Left lung (tissue), 14 donors: Measurements from ENCODE around the gene MRPL40. TPM values are rescaled to one million over a fixed set of nuclear protein-coding genes. Genes with fewer than 3 reads are reported as not detected.

Source experiments
- ATAC-seq: fragments of 200-7000 bp; cut with Tn5 transposase; one replicate; pipeline ENCODE4 v1.9.1; 2020; ENCODE audit warnings: moderate library complexity
- DNase-seq, 4 donors: peaks; one replicate each; pipeline ENCODE4 v3.0.0-alpha.2; 2013 to 2020
- H3K27ac ChIP-seq, 2 donors: fragments of 200-600 bp; sonication (generic) in 1 of 2; one replicate each; pipeline versions ENCODE4 v1.5.0 to v1.8.0; 2020 to 2021
- H3K27me3 ChIP-seq, 2 donors: fragments of 200-600 bp; sonication (generic) in 1 of 2; one replicate each; pipeline versions ENCODE4 v1.5.0 to v1.8.0; 2020 to 2021
- H3K36me3 ChIP-seq, 2 donors: fragments of 200-600 bp; sonication (generic) in 1 of 2; one replicate each; pipeline versions ENCODE4 v1.5.0 to v1.8.0; 2020 to 2021
- H3K4me1 ChIP-seq, 2 donors: fragments of 200-600 bp; one replicate each; pipeline ENCODE4 v1.8.0; 2021
- H3K4me3 ChIP-seq, 2 donors: fragments of 200-600 bp; sonication (generic) in 1 of 2; one replicate each; pipeline versions ENCODE4 v1.5.0 to v1.8.0; 2020 to 2021; ENCODE audit warnings: mild to moderate bottlenecking in 1 of 2
- H3K9me3 ChIP-seq, 2 donors: fragments of 200-600 bp; sonication (generic) in 1 of 2; one replicate each; pipeline versions ENCODE4 v1.5.0 to v1.8.0; 2020 to 2021
- intact Hi-C, 2 donors: fragments of 100-400 bp; cut with DNase I; formaldehyde crosslinking; loops; one replicate each; pipeline versions ENCODE4 v1.11.2 to v1.14.2; 2022
- long read RNA-seq, 12 donors: library from polyadenylated mRNA in 2 of 12; unstranded in 2 of 12; transcript quantifications; one replicate each; pipeline ENCODE4 v2.0.0 and lab custom pipeline, GENCODE V29; 2019 to 2026
- polyA plus RNA-seq, 6 donors: library from polyadenylated mRNA; unstranded; fragments of 120-200 nt; gene quantifications; one replicate each; pipeline ENCODE4 v1.2.1, GENCODE V29; 2013; ENCODE audit not compliant: insufficient read length in 6 of 6
- total RNA-seq, 2 donors: library from RNA; stranded (reverse); fragmentation: NEBNext Ultra II Directional; extraction: Animal tissue kit (Norgen Biotek cat#: 25700); gene quantifications; one replicate each; pipeline ENCODE4 v1.2.1, GENCODE V29; 2021
- TF ChIP-seq, protein P1 (sequence below), 2 donors: fragments of 200-600 bp; sonication (generic) in 1 of 2; IDR thresholded peaks; one replicate each; pipeline versions ENCODE4 v1.5.0 to v1.8.0; 2021; ENCODE audit warnings: antibody characterized with exemption in 2 of 2
- donor health status: DM: no; HTN: yes; CAD: no.
- donor health status: DM: no; HTN: no; CAD: no.

Gene MRPL40
- total RNA-seq (10 to 100 TPM; 21.9 to 24.9 TPM), polyA plus RNA-seq (10 to 100 TPM; 37.1 to 42.6 (median 40.0) TPM)
- long read RNA-seq, donor 1, transcript MRPL40-201 (4 exons, 1,387 nt) = major isoform, 58 of 61 reads
- long read RNA-seq, donor 1, partial matches to known transcripts = 0 of 61 reads
- long read RNA-seq, donor 1, other reads (novel, unspliced or antisense) = 0 of 61 reads
- long read RNA-seq, donor 2, transcript MRPL40-202 (4 exons, 954 nt) = minor isoform, 5 of 53 reads
- long read RNA-seq, donor 2, transcript MRPL40-201 (4 exons, 1,387 nt) = major isoform, 45 of 53 reads
- long read RNA-seq, donor 2, partial matches to known transcripts = 0 of 53 reads
- long read RNA-seq, donor 2, other reads (novel, unspliced or antisense) = 0 of 53 reads
- long read RNA-seq, donor 3, transcript MRPL40-201 (4 exons, 1,387 nt) = major isoform, 38 of 39 reads
- long read RNA-seq, donor 3, partial matches to known transcripts = 0 of 39 reads
- long read RNA-seq, donor 3, other reads (novel, unspliced or antisense) = 0 of 39 reads
- long read RNA-seq, donor 4, transcript MRPL40-201 (4 exons, 1,387 nt) = major isoform, 48 of 55 reads
- long read RNA-seq, donor 4, partial matches to known transcripts = 1 of 55 reads
- long read RNA-seq, donor 4, other reads (novel, unspliced or antisense) = 2 of 55 reads
- long read RNA-seq, donor 5, transcript MRPL40-201 (4 exons, 1,387 nt) = major isoform, 38 of 50 reads
- long read RNA-seq, donor 5, partial matches to known transcripts = 7 of 50 reads
- long read RNA-seq, donor 5, other reads (novel, unspliced or antisense) = 0 of 50 reads
- long read RNA-seq, donor 6, transcript MRPL40-201 (4 exons, 1,387 nt) = major isoform, 59 of 67 reads
- long read RNA-seq, donor 6, transcript MRPL40-203 (3 exons, 942 nt) = minor isoform, 5 of 67 reads
- long read RNA-seq, donor 6, partial matches to known transcripts = 0 of 67 reads
- long read RNA-seq, donor 6, other reads (novel, unspliced or antisense) = 0 of 67 reads
- long read RNA-seq, donor 7, transcript MRPL40-201 (4 exons, 1,387 nt) = major isoform, 24 of 88 reads
- long read RNA-seq, donor 7, partial matches to known transcripts = 19 of 88 reads
- long read RNA-seq, donor 7, other reads (novel, unspliced or antisense) = 44 of 88 reads
- long read RNA-seq, donor 8, transcript MRPL40-201 (4 exons, 1,387 nt) = major isoform, 28 of 32 reads
- long read RNA-seq, donor 8, partial matches to known transcripts = 0 of 32 reads
- long read RNA-seq, donor 8, other reads (novel, unspliced or antisense) = 0 of 32 reads
- long read RNA-seq, donor 9 = 0 reads
- long read RNA-seq, donor 10, transcript MRPL40-201 (4 exons, 1,387 nt) = major isoform, 74 of 80 reads
- long read RNA-seq, donor 10, partial matches to known transcripts = 0 of 80 reads
- long read RNA-seq, donor 10, other reads (novel, unspliced or antisense) = 5 of 80 reads
- long read RNA-seq, donor 11, transcript MRPL40-201 (4 exons, 1,387 nt) = major isoform, 33 of 42 reads
- long read RNA-seq, donor 11, partial matches to known transcripts = 5 of 42 reads
- long read RNA-seq, donor 11, other reads (novel, unspliced or antisense) = 0 of 42 reads
- long read RNA-seq, donor 12, transcript MRPL40-201 (4 exons, 1,387 nt) = major isoform, 30 of 35 reads
- long read RNA-seq, donor 12, partial matches to known transcripts = 0 of 35 reads
- long read RNA-seq, donor 12, other reads (novel, unspliced or antisense) = 0 of 35 reads

DNA sequence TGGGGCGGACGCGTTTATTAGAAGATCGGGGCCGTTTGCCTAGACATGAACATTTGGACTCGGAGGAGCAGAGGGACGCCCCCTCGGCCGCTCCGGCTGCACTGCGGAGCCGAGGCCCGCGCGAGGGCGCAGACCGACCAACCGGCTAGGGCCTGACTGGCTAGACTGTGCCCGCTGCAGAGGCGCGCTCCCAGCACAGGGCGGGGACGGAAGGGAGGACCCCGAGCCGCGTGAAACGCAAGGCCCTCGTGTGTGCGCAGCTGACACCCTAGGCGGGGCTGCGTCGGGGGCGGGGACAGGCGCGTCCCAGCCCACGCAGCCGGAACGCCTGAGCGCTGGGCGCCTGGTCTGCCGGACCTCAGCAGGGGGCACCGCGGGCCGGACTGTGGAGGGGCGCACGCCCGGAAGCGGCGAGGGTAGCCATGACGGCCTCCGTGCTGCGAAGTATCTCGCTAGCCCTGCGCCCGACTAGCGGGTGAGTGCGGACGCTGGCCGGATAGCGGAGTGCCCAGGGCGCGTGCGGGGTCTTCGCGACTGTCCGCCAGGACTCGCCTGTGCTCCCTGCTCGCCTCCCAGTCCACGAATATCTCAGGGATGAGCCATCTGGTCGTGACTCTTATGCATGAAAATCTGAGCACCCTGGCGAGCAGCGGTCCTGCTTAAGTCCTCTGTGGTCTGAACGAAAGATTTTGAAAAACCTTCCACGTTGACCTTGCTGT lies at the start of gene MRPL40:
TSS of gene MRPL40 (plus strand) at position 413 of the 719 bp plus-strand sequence. CDS start at position 423, 10 bp downstream.
- TF ChIP-seq, protein P1, sequence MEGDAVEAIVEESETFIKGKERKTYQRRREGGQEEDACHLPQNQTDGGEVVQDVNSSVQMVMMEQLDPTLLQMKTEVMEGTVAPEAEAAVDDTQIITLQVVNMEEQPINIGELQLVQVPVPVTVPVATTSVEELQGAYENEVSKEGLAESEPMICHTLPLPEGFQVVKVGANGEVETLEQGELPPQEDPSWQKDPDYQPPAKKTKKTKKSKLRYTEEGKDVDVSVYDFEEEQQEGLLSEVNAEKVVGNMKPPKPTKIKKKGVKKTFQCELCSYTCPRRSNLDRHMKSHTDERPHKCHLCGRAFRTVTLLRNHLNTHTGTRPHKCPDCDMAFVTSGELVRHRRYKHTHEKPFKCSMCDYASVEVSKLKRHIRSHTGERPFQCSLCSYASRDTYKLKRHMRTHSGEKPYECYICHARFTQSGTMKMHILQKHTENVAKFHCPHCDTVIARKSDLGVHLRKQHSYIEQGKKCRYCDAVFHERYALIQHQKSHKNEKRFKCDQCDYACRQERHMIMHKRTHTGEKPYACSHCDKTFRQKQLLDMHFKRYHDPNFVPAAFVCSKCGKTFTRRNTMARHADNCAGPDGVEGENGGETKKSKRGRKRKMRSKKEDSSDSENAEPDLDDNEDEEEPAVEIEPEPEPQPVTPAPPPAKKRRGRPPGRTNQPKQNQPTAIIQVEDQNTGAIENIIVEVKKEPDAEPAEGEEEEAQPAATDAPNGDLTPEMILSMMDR (IDR thresholded peaks at IDR 0.05) = peak in 1 of 2 donors; percentile 13
- H3K36me3 ChIP-seq = peaks cover 0 to 32% of the 10 kb centered on the region in 2 donors
- no peaks in the 10 kb centered on the region for H3K9me3 ChIP-seq
- ATAC-seq = peak; percentile 97
- peaks cover 11 to 46% of the 10 kb centered on the region in 2 donors for H3K4me1 ChIP-seq
- H3K27ac ChIP-seq = peak within 1 kb of the TSS; percentile 96 to 98
- H3K27me3 ChIP-seq = no peaks in the 10 kb centered on the region
- intact Hi-C loops = no loop called here
- DNase-seq = peak; percentile 91 to 98 (median 96)
- peak within 1 kb of the TSS; percentile 87 to 96 for H3K4me3 ChIP-seq

DNA sequence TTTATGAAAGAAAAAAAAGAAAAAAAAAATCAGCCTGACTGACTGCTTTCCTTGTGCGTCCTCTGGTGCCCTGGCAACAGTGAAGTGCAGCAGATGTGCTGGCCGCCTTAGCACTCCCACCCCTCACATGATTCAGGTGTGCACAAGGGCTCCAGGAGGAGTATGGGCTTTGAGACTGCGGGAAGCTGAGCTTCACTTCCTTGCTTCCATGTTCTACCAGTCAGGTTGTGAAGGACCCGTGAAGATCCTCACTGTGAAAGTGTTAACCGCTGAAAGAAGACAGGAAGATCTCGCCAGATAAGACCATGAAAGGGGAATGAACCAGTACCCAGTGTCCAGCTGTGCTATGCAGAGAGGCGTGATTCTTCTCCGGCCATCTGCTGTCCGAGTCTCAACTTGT lies 49.1 kb upstream of the MRPL40 start:
- Histone ChIP-seq H3K27me3 (no peaks in the 10 kb centered on the region), H3K27ac (no peak overlapping the region), H3K4me1 (no peaks in the 10 kb centered on the region), H3K36me3 (peaks cover 0 to 99% of the 10 kb centered on the region in 2 donors), H3K9me3 (no peaks in the 10 kb centered on the region), H3K4me3 (no peak overlapping the region)
- ATAC-seq (no peak), DNase-seq (no peak)
- intact Hi-C loops = no loop called here
- TF ChIP-seq, protein P1 (IDR thresholded peaks at IDR 0.05) = no peak

DNA sequence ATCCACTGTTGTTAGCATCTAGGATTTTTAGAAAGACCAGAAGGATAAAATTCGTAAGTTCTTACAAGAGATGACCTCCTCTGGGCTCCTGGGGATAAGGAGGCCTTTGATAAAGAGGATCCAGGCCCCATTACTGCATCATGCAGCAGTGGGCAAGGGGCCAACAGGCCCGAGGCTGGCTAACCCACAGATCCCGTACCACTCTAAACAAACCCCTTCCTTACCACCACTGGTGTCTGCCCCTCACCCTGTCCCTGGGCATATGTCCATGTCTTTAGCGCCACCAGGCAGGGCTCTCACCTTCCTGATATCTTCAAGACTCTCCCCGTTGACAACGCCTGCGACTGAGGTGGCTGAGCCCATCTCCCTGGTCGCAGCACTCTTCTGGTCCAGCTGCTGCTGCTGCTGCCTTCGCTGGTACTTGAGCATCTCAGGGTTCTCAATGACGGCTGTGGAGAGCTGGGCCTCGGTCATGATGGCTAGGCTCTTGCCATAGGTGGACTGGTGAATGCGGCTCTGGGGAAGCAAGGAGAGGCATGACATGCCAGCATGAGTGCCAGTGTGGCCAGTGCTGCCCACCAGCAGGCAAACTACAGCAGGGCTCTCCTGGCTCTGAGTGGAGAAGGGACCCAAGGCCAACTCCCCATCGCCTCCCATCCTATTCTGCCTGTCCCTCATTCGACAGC lies 47.0 kb upstream of the MRPL40 start:
- no peak for DNase-seq
- Histone ChIP-seq H3K36me3 (peaks cover 0 to 100% of the 10 kb centered on the region in 2 donors), H3K4me1 (no peaks in the 10 kb centered on the region), H3K27ac (no peak overlapping the region), H3K4me3 (no peak overlapping the region), H3K9me3 (no peaks in the 10 kb centered on the region), H3K27me3 (no peaks in the 10 kb centered on the region)
- ATAC-seq = no peak
- intact Hi-C loops = no loop called here
- TF ChIP-seq, protein P1 (IDR thresholded peaks at IDR 0.05) = no peak

DNA sequence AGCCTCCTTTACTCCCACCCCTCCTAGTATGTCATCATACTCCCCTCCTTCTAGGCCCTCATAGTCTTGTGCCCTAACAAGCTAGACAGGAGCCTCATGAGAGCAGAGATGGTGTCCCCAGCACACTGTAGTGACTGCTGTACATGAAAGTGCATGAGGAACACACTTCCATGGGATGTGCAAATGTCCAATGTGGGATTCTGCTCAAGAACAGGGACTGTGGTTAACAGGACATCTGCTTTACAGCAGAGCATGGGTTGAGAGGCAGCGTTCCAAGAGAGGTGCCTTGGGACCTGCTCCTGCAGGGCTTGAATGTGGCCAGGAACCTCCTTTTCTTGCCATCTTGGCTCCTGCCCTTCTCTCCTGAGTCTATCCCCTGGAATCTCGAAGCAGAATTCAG lies 46.1 kb upstream of the MRPL40 start:
- TF ChIP-seq, protein P1 (IDR thresholded peaks at IDR 0.05) = no peak
- DNase-seq (no peak), ATAC-seq (no peak)
- intact Hi-C loops = no loop called here
- peaks cover 0 to 100% of the 10 kb centered on the region in 2 donors for H3K36me3 ChIP-seq
- H3K9me3 ChIP-seq = no peaks in the 10 kb centered on the region
- H3K27ac ChIP-seq = no peak overlapping the region
- H3K4me3 ChIP-seq = no peak overlapping the region
- no peaks in the 10 kb centered on the region for H3K4me1 ChIP-seq
- no peaks in the 10 kb centered on the region for H3K27me3 ChIP-seq
